Stimulated activated CD4-positive, alpha-beta T cell treated with anti-CD3 and anti-CD28 coated beads, Interleukin-4, amount 100 ng/mL, for 24 hours (primary cell): ENCODE results near the gene DRP2.
"Not testable (repeated sequence)": the region's sequence is repeated elsewhere in the genome, so short reads cannot be mapped to it uniquely, and the experiment has no call there.

Source experiments
- DNase-seq: peaks from one replicate; pipeline ENCODE4 v3.0.0-alpha.2; 2020

DRP2 gene

DNA sequence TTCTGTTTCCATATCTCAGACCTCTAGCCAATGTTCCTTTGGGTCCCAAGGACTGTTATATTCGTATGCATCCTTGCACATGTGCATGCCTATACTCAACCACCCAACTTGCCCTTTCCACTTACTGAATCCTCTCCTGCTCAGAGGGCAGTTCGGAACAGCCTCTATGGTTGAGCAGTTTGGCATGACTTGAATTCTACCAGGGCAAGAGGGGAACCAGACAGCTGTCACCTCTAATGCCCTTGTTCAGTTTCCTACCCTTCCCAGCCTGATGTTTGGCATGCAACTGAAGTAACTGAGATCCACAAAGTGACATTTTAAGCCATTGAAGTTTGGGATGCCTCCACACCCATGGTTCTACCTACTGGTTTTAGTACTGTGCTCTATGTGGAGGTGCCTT, 17.5 kb downstream of the DRP2 start:
- no peak for DNase-seq

DNA sequence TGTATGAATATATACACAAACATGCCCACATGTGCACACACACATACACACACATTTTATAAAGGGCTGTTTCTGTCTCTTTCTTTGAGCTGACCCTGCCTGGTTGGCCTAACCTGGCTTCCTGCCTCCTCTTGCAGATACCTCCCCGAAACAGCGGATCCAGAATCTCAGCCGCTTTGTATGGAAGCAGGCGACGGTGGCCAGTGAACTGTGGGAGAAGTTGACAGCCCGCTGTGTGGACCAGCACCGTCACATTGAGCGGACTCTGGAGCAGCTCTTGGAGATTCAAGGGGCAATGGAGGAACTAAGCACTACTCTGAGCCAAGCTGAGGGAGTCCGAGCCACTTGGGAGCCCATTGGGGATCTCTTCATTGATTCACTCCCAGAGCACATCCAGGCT, 21.9 kb downstream of the DRP2 start:
- DNase-seq = no peak

DNA sequence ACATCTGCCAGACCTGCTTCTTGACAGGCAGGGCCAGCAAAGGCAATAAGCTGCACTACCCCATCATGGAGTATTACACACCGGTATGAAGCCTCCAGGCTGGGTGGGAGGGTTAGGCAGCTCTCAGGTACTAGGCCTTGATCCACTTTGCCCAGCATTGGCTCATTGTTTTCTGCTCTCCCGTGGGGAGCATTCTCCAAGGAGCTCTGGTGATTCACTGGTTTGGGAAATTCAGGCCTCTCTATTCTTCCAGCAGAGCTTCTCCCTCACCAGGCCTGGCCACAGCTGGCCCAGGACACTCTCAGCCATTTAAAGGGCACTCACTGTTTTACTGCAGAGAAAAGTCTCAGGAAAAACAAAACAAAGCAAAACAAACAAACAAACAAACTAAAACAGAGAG, 33.0 kb downstream of the DRP2 start:
- no peak for DNase-seq

DNA sequence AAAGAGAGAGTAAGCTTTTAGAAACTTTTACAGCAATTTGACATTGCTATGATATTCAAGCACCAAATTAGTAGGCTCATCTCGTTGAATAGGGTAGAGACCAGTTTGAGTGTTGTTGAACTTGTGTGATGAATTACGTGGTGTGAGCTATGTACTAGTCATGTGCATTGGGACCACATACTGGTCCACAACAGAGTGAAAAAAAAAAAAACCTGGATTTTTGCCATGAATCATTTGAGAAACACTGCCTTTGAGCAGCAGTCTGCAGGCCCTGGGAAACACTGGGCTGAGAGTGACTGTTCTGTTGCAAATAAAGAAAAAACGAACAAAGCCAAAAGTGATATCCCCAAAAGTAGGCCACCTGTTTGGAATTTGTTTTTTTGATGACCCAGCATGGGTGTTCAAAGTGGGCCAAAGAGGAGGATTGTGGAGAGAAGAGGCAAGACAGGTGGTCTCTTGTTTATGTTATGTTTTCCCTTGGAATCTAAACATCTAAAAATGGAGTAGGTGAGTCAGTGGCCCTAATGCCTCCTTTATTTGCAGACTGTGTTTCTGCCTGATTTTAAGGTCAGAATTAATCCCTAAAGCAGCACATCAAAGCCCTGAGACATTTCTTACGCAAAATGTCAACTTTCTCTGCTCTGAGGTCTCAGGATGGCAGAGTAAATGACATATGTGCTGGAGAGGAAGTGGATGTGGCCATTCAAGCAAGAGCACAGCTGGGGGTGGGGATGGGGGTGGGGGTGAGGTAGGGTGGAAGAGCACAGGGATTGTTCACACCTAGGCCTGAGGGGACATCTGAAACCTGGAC, 38.1 kb downstream of the DRP2 start:
- DNase-seq = no peak

DNA sequence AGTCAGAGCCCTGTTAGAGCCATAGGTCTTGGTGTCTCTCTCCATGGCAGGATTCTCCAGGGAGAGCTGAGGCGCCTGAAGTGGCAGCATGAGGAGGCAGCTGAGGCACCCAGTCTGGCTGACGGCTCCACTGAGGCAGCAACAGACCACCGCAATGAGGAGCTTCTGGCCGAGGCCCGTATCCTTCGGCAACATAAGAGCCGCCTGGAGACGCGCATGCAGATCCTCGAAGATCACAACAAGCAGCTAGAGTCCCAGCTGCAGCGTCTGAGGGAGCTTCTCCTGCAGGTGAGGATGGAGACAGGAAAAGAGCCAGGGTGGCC, 38.6 kb downstream of the DRP2 start:
- DNase-seq = no peak

DNA sequence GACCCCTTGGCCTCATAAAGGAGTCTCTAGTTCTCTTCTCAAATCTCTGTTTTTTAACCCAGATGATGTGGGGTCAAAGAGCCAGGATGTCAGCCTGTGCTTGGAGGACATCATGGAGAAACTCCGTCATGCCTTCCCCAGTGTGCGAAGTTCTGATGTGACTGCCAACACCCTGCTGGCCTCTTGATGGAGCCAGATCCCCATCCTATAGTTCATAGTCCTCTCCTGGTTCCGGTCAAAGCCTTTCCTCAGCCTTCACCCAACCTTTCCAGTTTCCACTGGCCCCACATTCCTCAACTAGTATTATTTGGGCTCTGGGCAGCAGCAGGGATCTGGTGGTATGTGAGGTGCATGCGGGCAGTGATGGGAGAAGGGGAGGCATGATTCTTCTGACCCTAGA, 40.8 kb downstream of the DRP2 start:
- no peak for DNase-seq

DNA sequence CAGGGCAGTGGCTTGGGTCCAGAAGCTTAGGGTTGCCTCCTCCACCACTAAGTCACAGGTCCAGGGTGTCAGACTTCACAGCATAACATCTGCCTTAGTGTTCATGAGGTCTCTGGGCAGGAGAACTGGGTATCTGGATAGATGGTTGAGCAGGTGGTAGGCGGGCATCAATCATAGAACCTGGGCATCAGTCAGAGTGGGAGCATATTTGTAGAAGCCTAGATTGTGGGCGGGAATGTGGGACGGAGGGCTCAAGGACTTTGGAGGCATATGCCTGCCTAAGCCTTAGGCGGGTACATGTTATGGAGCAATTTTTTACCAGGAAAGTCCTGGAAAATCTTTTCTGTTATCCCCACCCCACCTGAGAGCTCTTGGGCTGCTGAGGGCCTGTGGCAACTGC, 43.0 kb downstream of the DRP2 start:
- no peak for DNase-seq

DNA sequence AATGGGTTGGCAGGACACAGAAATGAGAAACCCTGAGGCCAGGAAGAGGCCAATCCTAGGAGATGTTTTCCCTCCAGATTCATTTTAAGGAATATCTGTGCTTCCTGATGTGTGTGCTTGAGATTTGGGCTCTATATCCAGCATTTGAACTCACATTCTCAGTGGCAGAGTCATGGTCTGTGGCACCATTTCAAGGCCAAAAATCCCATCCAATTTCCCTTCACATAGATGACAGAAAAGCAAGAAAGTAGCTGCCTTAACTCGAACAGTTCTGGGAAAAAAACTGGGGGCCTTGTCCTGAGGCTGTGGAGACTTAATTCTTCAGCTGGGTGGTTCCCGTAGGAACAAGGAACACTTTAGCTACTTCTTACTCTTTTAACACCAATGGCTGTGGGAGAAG, 44.2 kb downstream of the DRP2 start:
- no peak for DNase-seq

DNA sequence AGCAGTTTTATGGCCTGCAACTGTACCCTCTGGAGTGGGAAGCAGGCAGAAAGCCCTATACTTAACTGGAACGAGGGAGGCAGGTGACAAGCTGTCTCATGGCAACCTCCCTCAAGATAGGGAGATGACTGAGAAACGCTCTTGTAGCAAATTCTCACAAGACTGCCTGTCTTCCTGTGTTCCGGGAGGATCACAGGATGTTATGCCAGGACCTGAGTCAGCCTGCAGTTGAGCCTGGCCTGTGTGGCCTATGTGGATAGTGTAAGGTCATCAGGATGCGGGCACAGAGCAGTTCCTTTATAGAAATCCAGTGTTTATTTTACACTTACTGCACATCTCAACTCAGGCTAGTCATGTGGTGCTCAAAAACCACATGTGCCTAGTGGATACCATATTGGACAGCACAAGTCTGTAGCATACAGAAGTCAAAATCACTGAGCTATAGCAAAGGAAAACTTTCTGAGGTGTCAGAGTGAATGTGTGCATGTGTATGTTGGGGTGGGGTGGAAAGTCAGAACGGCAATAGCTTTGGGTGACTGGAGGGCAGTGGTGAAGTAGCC, 46.4 kb downstream of the DRP2 start:
- no peak for DNase-seq

DNA sequence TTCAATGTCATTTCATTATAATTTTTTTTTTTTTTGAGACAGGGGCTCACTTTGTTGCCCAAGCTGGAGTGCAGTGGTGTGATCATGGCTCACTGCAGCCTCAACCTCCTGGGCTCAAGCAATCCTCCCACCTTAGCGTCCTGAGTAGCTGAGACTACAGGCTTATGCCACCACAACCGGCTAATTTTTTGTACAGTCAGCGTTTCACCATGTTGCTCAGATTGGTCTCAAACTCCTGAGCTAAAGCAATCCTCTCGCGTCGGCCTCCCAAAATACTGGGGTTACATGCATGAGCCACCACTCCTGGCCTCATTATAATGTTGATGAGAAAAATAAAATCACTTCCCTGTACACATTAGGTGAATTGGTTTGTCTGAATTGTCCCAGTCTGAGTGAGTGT, 54.6 kb downstream of the DRP2 start:
- no peak for DNase-seq

DNA sequence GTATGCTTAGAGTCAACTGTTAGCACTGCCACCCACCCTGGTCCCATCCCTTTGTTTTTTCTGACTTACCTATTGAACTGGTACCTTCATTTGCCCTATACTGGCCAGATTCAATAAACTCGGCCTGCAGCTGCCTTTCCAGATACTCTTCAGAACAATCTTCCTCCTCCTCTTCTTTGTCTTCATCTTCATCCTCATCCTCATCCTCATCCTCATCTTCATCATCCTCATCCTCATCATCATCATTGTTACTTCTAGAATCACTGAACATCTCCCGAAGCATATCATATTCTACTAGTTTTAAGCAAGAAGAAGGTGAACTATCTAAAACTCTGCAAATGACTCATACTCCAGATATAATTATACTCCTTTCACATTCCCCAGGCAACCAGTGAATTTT, 56.7 kb downstream of the DRP2 start:
- DNase-seq = no peak

DNA sequence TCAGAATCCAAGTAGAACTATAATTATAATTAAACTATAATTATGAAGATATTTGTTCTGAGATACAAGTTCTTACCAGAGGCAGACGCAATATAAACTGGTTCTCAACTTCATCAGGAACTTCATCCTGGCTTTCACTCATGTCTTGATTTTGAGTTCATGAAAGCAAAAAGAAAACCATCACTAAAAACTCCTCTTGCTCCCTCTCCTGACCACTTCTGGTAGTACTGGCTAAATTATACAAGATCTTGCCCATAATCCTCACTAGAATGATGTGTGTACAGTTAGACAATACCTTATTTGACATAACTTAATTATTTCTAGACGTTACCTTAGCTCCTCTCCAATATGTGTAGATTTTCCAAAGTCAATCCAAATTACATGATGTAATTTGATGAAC, 67.8 kb downstream of the DRP2 start:
- DNase-seq = peak; percentile 12

DNA sequence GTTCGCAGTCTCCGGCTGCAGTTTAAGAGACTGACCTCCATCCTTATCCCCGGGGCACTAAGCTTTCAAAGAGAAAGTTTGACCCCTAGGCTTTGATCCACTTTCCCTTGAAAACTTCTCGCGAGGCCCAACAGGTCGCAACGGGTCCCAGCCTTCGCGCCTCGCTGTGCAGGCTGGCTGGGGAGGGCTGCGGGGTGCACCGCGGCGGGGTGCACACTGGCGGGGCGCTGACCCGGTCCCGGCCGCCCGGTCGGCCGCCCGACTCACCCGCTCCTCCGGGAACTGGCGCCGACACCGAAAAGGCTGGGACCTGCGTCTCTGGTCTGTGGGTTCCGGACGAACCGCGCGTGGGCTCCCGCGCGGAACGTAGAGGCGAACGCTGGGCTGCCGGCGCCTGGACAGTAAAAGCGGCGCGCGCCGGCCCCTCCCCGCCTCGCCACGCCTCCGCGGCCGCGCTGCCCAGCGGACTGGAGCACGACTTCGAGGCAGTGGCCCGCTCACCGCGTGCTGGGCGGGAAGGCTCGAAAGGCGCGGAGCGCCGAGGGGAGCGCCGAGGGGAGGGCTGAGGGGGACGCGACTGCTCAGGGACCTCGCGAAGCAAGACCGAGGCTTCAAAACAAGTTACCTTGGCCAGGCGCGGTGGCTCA, 71.5 kb downstream of the DRP2 start, which contains the start of gene TAF7L:
TAF7L (minus strand) TSS at position 378 of the 647 bp plus-strand sequence. CDS start 3,791 bp downstream, outside the sequence.
- DNase-seq = no peak

DNA sequence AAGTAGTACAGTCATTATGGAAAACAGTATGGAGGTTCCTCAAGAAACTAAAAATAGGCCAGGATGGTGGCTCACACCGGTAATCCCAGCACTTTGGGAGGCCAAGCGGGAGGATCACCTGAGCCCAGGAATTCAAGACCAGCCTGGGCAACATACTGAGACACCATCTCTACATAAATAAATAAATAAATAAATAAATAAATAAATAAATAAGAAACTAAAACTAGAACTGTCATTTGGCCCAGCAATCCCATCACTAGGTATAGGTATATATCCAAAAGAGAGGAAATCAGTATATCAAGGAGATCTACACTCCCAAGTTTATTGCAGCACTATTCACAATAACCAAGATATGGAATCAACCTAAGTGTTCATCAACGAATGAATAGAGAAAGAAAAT, 76.0 kb downstream of the DRP2 start:
- not testable (repeated sequence) for DNase-seq

DNA sequence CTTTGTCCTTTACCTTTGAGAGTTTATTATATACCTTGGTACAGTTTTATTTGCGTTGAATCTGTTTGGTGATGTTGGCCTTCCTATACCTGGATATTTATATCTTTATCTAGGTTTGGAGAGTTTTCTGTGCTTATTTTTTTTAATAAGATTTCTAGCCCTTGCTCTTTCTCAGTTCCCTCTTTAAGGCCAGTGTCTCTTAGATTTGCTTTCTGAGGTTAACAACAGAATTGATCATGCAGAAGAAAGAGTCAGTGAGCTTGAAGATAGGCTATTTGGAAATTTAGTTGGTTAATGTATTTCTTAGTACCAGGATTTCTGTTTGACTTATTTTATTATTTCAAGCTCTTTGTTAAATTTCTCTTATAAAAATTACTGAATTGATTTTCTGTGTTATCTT, 84.2 kb downstream of the DRP2 start:
- DNase-seq = no peak
